ENCODE data around the gene CNDP1.
A peak's percentile ranks its signal among the peaks of the same experiment; 100 is the strongest.
"Not testable (repeated sequence)": the region's sequence is repeated elsewhere in the genome, so short reads cannot be mapped to it uniquely, and the experiment has no call there.

GRCh38 chr18:74565164-74565563 lies 30.9 kb downstream of the CNDP1 start:
- TF ChIP-seq CTCF (IDR thresholded peaks at IDR 0.05; ENCODE audit: low read depth, low read length, missing input control); TAF1 (conservative IDR thresholded peaks at IDR 0.05); REST (IDR thresholded peaks at IDR 0.05); RAD21 (IDR thresholded peaks at IDR 0.05); FOXA2 (IDR thresholded peaks at IDR 0.05); ATF3 (IDR thresholded peaks at IDR 0.05); EGR1 (IDR thresholded peaks at IDR 0.05; ENCODE audit: low read depth in 2 of 2): not testable (repeated sequence)
- peak; percentile 42 for TF ChIP-seq YY1 (IDR thresholded peaks at IDR 0.05)
- peak; percentile 54 for TF ChIP-seq ZBTB33 (IDR thresholded peaks at IDR 0.05)
- TF ChIP-seq RXRA (IDR thresholded peaks at IDR 0.05) = peak; percentile 21 to 66
- peak in 1 of 2 donors; percentile 32 for TF ChIP-seq JUND (IDR thresholded peaks at IDR 0.05)
- TF ChIP-seq MAX (IDR thresholded peaks at IDR 0.05) = peak; percentile 41
- TF ChIP-seq HNF4G (IDR thresholded peaks at IDR 0.05) = peak; percentile 78
